Measurements from ENCODE around the gene PARD3.
"Not testable (repeated sequence)": the region's sequence is repeated elsewhere in the genome, so short reads cannot be mapped to it uniquely, and the experiment has no call there.

PARD3 gene

GRCh38 chr10:34713875-34714274, 101.2 kb downstream of the PARD3 start:
- DNase-seq = no peak

DNA sequence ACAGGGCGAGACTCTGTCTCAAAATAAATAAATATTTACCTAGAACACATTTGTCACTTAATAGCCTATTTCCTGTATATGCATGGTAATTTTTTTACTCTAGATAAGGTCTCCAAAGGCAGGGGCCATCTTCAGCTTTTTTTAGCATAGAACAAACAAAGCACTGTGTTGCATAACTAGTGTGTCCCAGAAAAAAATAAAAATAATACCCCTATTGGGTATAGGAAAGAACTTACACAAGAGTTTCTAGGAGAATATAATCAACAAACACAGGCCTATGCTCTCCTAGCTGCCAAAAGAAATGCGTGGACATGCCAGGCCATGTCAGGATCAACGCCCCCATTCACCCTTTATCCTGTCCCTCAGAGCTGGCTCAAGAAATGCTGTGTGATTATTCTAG, 103.6 kb downstream of the PARD3 start:
- no peak for DNase-seq

DNA sequence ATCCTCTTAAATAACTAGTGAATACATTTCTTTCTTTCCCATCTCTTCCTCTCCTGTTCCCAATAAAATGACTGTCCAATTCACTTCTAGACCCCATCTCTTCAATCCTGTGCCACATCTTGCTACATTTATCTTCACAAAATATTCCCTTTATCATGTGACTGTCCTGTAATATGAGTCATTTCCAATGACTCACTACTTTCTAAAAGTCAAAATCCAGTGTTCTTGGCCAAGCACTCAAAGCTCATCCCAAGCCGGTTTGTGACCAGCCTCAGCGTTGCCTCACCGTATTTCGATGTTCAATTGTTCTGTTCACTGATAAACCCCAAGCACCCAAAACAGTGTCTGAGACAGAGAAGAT, 104.7 kb downstream of the PARD3 start:
- DNase-seq = no peak

- DNase-seq = no peak
Observed at GRCh38 chr10:34709637-34710390, 105.3 kb downstream of the PARD3 start.

GRCh38 chr10:34707656-34708055, 107.4 kb downstream of the PARD3 start:
- DNase-seq = no peak

GRCh38 chr10:34706992-34707391, 108.1 kb downstream of the PARD3 start:
- DNase-seq = not testable (repeated sequence)

GRCh38 chr10:34706147-34706546, 108.9 kb downstream of the PARD3 start:
- DNase-seq = no peak

DNA sequence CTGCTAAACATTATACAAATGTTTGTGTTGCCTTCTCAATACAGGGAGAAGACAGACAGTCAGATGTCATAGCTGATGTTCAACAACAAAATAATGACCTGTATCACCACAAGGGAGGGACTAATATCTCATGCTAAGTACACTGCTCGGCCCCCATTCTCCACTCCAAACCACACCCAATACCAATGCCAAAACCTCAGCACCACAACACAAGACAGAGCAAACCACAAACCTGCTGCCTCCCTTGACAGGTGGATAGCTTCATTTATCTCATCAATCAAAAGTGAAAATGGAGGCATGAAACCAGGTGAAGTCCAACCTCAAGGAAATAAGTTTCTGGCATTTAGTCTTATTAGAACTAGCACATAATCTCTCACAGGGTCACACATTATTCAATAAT, 109.5 kb downstream of the PARD3 start:
- DNase-seq = no peak

GRCh38 chr10:34704526-34705184, 110.4 kb downstream of the PARD3 start:
- no peak for DNase-seq

DNA sequence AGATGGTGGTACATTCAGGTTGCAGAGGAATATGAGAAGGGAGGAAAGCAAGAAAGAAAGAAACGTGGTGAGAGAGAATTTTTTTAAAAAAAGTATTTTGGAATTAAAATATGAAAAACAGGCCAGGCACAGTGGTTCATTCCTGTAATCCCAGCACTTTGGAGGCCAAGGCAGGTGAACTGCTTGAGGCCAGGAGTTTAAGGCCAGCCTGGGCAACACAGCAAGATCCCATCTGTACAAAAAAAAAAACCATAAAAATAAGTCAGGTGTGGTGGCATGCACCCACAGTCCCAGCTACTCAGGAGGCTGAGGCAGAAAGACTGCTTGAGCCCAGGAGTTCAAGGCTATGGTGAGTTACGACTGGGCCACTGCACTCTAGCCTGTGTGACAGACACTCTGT, 112.1 kb downstream of the PARD3 start:
- DNase-seq = no peak

DNA sequence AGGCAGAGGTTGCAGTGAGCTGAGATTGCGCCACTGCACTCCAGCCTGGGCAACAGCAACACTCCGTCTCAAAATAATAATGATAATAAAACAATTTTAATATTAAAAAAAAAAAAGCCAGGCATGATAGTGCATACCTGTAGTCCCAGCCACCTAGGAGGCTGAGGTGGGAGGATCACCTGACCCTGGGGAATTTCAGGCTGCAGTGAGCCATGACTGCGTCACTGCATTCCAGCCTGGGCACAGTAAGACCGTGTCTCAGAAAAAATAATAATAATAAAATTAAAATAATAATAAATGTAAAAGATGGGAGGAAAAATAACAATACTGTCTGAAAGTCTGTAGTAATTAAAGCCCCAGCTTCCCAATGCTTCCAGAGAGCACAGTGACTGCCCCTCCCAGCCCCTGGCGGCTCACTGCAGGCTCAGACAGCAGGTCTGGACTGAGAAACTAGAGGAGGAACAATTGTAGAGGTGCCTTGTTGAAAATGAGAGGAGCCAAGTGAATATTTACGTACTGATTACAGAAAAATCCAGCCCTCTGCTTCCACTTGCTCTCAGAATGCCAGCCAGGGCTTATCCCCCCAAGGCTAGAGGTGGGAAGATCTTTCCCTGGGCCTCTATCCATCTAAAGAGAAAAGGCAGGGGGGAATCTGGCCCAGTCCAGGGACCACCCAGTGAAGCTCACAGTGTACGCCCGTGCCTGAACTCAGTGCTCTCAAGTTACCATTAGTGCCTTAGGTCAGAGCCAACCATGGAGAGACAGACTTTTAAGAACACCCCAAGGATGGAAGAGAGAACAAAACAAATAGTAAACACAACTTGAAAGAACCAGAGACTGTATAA, 112.8 kb downstream of the PARD3 start:
- no peak for DNase-seq

GRCh38 chr10:34701194-34701593, 113.9 kb downstream of the PARD3 start:
- DNase-seq = no peak

- not testable (repeated sequence) for DNase-seq
Observed at GRCh38 chr10:34700752-34701151, 114.3 kb downstream of the PARD3 start.

- no peak for DNase-seq
Observed at GRCh38 chr10:34699904-34700517, 115.1 kb downstream of the PARD3 start.

DNA sequence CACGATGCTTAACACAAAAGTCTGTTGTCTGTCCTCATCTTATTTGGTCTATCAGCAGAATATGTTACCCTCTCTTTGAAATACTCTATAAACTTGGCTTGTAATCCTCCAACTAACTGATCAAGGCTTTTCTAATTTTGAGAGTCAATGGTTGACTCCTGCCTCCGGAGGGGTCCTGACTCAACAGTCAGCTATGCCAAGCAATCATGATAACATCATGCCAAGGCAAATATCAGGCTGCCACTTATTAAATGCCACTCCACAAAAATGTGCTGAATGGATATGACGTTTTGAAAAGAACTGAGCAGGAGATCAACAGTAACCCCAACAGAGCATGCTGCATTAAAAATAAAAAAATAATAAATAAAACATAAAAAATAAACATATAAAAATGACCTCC, 116.1 kb downstream of the PARD3 start:
- no peak for DNase-seq

- DNase-seq = no peak
Observed at GRCh38 chr10:34698248-34698831, 116.8 kb downstream of the PARD3 start.

DNA sequence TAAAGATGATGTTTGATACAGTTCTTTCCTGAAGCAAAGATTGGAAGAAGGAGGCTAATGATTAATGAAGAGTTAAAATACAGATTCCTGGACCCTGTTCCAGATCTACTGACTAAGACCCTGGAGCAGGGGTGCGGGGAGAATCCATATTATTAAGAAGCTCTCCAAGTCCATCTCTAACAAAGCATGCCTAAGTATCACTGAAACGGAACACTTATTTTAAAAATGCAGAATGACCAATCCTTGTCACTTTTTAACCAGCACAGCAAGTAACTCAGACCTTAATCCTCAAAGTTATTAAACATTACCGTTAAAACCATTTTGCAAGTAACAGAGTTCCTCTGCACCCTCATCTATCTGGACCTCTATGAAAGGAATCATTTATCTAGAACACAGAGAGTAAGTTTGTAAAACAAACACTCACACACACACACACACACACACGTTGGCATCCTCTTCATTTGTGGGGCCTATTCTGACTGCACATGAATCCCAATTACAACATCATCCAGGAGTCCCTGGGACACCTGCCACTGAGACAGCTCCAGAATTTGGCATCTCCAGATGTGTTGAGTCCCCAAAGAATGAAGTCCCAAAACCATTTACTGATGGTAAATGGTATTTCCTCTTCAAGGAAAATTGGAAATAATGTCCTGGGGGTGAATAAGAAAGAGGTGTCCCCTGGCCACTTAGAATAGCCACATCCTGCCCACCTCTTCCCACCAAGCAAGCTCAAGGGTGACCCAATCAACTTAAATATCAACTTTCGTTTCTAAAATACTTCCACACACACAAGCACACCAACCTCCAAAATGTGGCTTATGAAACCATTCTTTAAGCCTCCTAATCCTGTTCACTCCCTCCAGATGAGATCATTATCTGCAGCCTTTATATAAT, 117.5 kb downstream of the PARD3 start:
- DNase-seq = no peak

- DNase-seq = no peak
Observed at GRCh38 chr10:34696423-34696822, 118.7 kb downstream of the PARD3 start.

DNA sequence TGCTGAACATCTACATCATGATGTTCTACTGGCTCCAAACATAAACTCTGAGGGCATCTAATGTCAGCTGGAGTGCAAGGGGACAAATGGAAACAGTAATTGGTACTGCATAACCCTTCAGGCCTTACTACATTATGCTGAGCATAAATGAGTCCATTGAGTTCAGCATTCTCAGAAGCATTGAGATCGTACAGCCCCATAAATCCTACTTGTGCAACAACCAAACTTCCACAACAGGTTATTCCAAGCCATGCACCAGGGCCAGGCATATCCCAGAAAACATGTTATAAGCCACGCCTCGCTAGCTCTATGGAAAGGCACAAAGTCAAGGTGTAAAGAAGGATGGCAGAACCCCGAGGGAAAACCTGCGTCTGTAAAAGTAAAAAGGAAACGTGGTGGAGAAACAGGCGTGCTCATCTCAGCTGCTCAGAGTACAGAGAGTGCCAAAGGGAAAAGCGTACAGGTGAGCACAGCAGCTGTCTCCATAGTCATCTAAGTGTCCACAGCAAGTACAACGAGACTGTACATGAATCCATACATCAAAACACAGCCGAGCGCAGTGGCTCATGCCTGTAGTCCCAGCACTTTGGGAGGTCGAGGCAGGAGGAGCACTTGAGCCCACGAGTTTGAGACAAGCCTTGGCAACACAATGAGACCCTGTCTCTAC, 124.6 kb downstream of the PARD3 start:
- DNase-seq = no peak

DNA sequence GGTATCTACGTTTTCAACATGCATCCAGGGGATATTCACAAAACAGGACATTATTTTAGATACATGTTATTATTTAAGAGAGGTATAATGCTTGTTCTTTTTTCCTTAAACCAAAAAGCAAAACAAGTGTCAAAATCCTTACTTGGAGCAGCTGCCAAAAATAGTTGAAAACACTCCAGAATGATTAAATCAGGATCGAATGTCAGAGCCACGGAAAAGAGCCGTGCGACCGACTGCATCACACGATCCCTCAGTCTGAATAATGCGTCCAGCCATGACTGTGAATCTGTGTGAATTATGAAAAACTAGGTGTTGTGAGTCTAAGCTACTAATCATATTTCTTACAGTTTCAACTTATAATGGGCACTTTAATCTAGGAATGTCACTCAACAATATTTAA, 126.0 kb downstream of the PARD3 start:
- DNase-seq = no peak

Data from right kidney (tissue), 1 donor.